Heart right ventricle (tissue), 16 donors: ENCODE data around the gene TOX2. TPM values are rescaled to one million over a fixed set of nuclear protein-coding genes. Genes with fewer than 3 reads are reported as not detected.
A peak's percentile ranks its signal among the peaks of the same experiment; 100 is the strongest.

Experiments used
- ATAC-seq, 8 donors: fragments of 200-7000 bp; cut with Tn5 transposase; one replicate each; pipeline ENCODE4 v1.9.1; 2020; ENCODE audit warnings: mild to moderate bottlenecking in 8 of 8, moderate library complexity in 8 of 8, moderate number of reproducible peaks in 1 of 8
- DNase-seq, 2 donors: peaks; one replicate each; pipeline ENCODE4 v3.0.0-alpha.2; 2020
- H3K27ac ChIP-seq, 10 donors: fragments of 200-600 bp; sonication (generic) in 2 of 10; one replicate each; pipeline versions ENCODE4 v1.5.0 to v1.8.0; 2020 to 2022; ENCODE audit warnings: mild to moderate bottlenecking in 3 of 10
- H3K27me3 ChIP-seq, 7 donors: fragments of 200-600 bp; one replicate each; pipeline ENCODE4 v1.8.0; 2021 to 2022; ENCODE audit warnings: mild to moderate bottlenecking in 2 of 7
- H3K36me3 ChIP-seq, 9 donors: fragments of 200-600 bp; sonication (generic) in 1 of 9; one replicate each; pipeline versions ENCODE4 v1.5.0 to v1.8.0; 2020 to 2022; ENCODE audit warnings: mild to moderate bottlenecking in 2 of 9
- H3K4me1 ChIP-seq, 9 donors: fragments of 200-600 bp; sonication (generic) in 1 of 9; one replicate each; pipeline versions ENCODE4 v1.5.0 to v1.8.0; 2020 to 2022; ENCODE audit warnings: mild to moderate bottlenecking in 4 of 9
- H3K4me3 ChIP-seq, 10 donors: fragments of 200-600 bp; sonication (generic) in 2 of 10; one replicate each; pipeline versions ENCODE4 v1.5.0 to v1.8.0; 2020 to 2022; ENCODE audit warnings: mild to moderate bottlenecking in 7 of 10, moderate library complexity in 2 of 10
- H3K9me3 ChIP-seq, 11 donors: fragments of 200-600 bp in 10 of 11; sonication (generic) in 2 of 11; one replicate each; pipeline versions ENCODE4 v1.5.0 to v1.8.0; 2013 to 2022; ENCODE audit warnings: mild to moderate bottlenecking in 2 of 11, control low read depth in 1 of 11, moderate library complexity in 1 of 11
- CTCF ChIP-seq, 9 donors: fragments of 200-600 bp; sonication (generic) in 2 of 9; IDR thresholded peaks; one replicate each; pipeline versions ENCODE4 v1.5.0 to v1.8.0; 2021 to 2022; ENCODE audit warnings: antibody characterized with exemption in 9 of 9, mild to moderate bottlenecking in 5 of 9, moderate library complexity in 1 of 9
- WGBS, 2 donors: extraction: QIAGEN DNeasy Blood & Tissue Kit; methylation state at CpG; one replicate each; pipeline ENCODE4 v1.1.7; 2013; ENCODE audit warnings: inconsistent platforms in 1 of 2; 5-methylcytosine and 5-hydroxymethylcytosine counted together
- intact Hi-C, 10 donors: fragments of 100-400 bp; cut with DNase I; formaldehyde crosslinking; loops; one replicate each; pipeline versions ENCODE4 v1.11.1 to v1.14.2; 2022
- polyA plus RNA-seq, 2 donors: library from polyadenylated mRNA; stranded (reverse); fragments of 200-250 nt; gene quantifications; one replicate each; pipeline ENCODE4 v1.2.3, GENCODE V29; 2013
- total RNA-seq, 10 donors: library from RNA; stranded (reverse); fragmentation: NEBNext Ultra II Directional in 3 of 10; extraction: Animal tissue kit (Norgen Biotek cat#: 25700) in 3 of 10; gene quantifications; one replicate each; pipeline versions ENCODE4 v1.2.1 to v1.2.4, GENCODE V29; 2021 to 2023
- donor health status: Arrhythmogenic right ventricular cardiomyopathy.
- donor health status: ischemic (EF 13 %, LVEDD 7.1; RV severe dilation, severe dysfunction).
- donor health status: healthy with polysubstance abuse.
- donor health status: DM: no; HTN: yes; CAD: no.
- donor health status: DM: no; HTN: no; CAD: no.
- donor health status: ischemic (EF 25% LVEDD 6.9; RV normal size, moderate dysfunction).
- donor health status: ischemic (EF 25% LVEDD 5.7; RV mildly dilated, moderate dysfunction).
- donor health status: healthy.
- donor health status: DM: yes; HTN: yes; CAD: no.
- donor health status: Ischemic cardiomyopathy.
- donor health status: ischemic (EF 35%, LVEDD 5.7; RV mildly dilated, moderate dysfunction).
- donor health status: nonischemic (EF 11% LVEDD 7.7; RV severe dilation, severe dysfunction).
- donor health status: DM: yes; HTN: yes; CAD: no.
- donor health status: PGD.
- donor health status: ischemic (EF 29% LVEDD 5.4; RV normal size, mild dysfunction).
- donor health status: nonischemic (EF 23%, LVEDD 6.1; RV moderate dilation, normal function).

Gene TOX2
- total and polyA plus RNA-seq, 12 donors, result 0.25 to 2.0 (median 1.1) TPM

- 88% methylated on average over 14 of the region's 14 CpGs for WGBS, 2 donors
- ATAC-seq, result peak in 1 of 8 donors; percentile 36
- Histone ChIP-seq H3K4me3 (no peak overlapping the region), H3K27me3 (peaks cover 0 to 25% (median 4%) of the 10 kb centered on the region in 7 donors), H3K9me3 (peaks cover 0 to 5% (median 0%) of the 10 kb centered on the region in 11 donors), H3K36me3 (no peaks in the 10 kb centered on the region), H3K27ac (no peak overlapping the region), H3K4me1 (no peaks in the 10 kb centered on the region)
- DNase-seq, result no peak
- no peak for TF ChIP-seq CTCF (IDR thresholded peaks at IDR 0.05)
- intact Hi-C loops, result no loop called here
These were observed 116.4 kb downstream of the TOX2 start for GRCh38 chr20:44031001-44031574.

GRCh38 chr20:44031781-44032582 lies 117.3 kb downstream of the TOX2 start:
- H3K4me1 ChIP-seq, result no peaks in the 10 kb centered on the region
- H3K27me3 ChIP-seq, result peaks cover 0 to 26% (median 8%) of the 10 kb centered on the region in 7 donors
- H3K36me3 ChIP-seq, result no peaks in the 10 kb centered on the region
- no peak overlapping the region for H3K4me3 ChIP-seq
- peaks cover 0 to 5% (median 0%) of the 10 kb centered on the region in 11 donors for H3K9me3 ChIP-seq
- TF ChIP-seq CTCF (IDR thresholded peaks at IDR 0.05), result no peak
- ATAC-seq, result no peak
- intact Hi-C loops, result no loop called here
- WGBS, 2 donors, result 71 to 73% methylated on average over 12 of the region's 12 CpGs
- DNase-seq, result no peak
- H3K27ac ChIP-seq, result no peak overlapping the region

DNA sequence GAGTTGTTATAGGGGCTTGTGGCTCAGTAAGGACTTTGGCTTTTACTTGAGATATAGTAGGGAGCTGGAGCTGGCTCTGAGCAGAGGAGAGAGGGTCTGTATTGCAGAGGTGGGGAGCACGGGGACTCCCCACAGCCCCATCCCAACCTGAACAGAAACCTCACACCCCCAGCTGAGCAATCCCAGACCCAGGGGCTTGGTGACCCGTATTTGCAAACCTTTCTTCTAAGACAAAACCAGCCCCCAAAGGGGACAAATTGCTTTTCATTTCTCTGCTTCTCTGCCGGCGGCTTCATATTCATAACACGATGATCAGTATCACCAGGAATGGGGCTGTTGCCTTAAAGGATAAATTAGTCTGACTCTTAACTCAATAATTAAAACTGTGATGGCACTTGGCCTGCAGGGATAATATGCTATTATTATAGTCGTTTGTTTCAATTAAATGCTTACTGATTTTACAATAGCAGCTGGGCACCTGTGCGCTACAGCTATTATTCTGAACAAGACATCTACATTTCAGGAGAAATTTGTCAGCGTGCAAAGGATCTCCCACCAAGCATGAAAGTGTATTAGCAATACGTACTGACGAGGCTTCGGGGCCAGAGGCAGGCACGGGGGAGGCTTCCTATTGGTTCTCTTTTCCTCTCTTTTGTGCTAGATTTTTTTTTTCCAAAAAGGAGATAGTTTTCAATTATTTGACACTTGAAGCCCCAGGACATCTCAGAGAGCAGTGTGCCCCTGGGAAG lies 118.1 kb downstream of the TOX2 start:
- peaks cover 0 to 5% (median 0%) of the 10 kb centered on the region in 11 donors for H3K9me3 ChIP-seq
- peaks cover 0 to 26% (median 13%) of the 10 kb centered on the region in 7 donors for H3K27me3 ChIP-seq
- H3K4me1 ChIP-seq, result no peaks in the 10 kb centered on the region
- no peaks in the 10 kb centered on the region for H3K36me3 ChIP-seq
- 73 to 75% methylated on average over 12 of the region's 12 CpGs for WGBS, 2 donors
- no peak overlapping the region for H3K27ac ChIP-seq
- intact Hi-C loops, result no loop called here
- no peak for TF ChIP-seq CTCF (IDR thresholded peaks at IDR 0.05)
- no peak for DNase-seq
- no peak for ATAC-seq
- no peak overlapping the region for H3K4me3 ChIP-seq

DNA sequence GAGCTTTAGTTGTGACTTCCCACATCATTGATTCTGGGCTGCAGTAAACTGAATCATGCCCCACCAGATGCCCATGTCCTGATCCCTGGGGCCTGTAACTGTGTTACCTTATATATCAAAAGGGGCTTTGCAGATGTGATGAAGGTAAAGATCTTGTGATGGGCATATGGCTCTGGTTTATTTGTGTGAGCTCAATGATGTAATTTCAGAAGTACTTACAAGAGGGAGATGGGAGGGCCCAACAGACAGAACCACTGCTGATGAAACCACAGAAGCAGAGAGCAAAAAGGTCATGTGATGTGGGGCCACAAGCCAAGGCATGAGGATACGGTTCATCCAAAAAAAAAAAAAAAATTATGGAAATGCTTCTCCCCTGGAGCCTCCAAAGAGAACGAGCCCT lies 118.7 kb downstream of the TOX2 start:
- no peak for TF ChIP-seq CTCF (IDR thresholded peaks at IDR 0.05)
- WGBS, 2 donors, result 12 to 51% methylated on average over 2 of the region's 2 CpGs
- peaks cover 0 to 32% (median 18%) of the 10 kb centered on the region in 7 donors for H3K27me3 ChIP-seq
- no peaks in the 10 kb centered on the region for H3K36me3 ChIP-seq
- ATAC-seq (no peak), DNase-seq (no peak)
- H3K27ac ChIP-seq, result no peak overlapping the region
- H3K4me1 ChIP-seq, result no peaks in the 10 kb centered on the region
- H3K9me3 ChIP-seq, result peaks cover 0 to 5% (median 0%) of the 10 kb centered on the region in 11 donors
- intact Hi-C loops, result no loop called here
- no peak overlapping the region for H3K4me3 ChIP-seq
